SK-N-SH treated with all-trans-retinoic acid at 6 μM for 48 hours (cell line): ENCODE data around the gene BATF3.

ENCODE experiments used
- ARNTL ChIP-seq: fragments of 450-650 bp; formaldehyde crosslinking; IDR thresholded peaks from 2 replicates; pipeline ENCODE4 v1.5.0; 2020; ENCODE audit warnings: low read depth, mild to moderate bottlenecking, moderate library complexity, borderline replicate concordance
- BACH2 ChIP-seq: fragments of 250-450 bp; sonication (Bioruptor Pico); IDR thresholded peaks from 2 replicates; pipeline ENCODE4 v1.9.0; 2021; ENCODE audit warnings: mild to moderate bottlenecking, borderline replicate concordance
- CREB5 ChIP-seq: fragments of 250-450 bp; sonication (Bioruptor Pico); IDR thresholded peaks from 2 replicates; pipeline ENCODE4 v1.5.1; 2020; ENCODE audit warnings: low read depth, mild to moderate bottlenecking, moderate library complexity
- ESRRG ChIP-seq: fragments of 250-450 bp; sonication (Bioruptor Pico); IDR thresholded peaks from 2 replicates; pipeline ENCODE4 v1.6.1; 2021; ENCODE audit warnings: mild to moderate bottlenecking
- OSR1 ChIP-seq: fragments of 250-450 bp; sonication (Bioruptor Pico); IDR thresholded peaks from 2 replicates; pipeline ENCODE4 v1.8.0; 2022; ENCODE audit warnings: moderate library complexity, mild to moderate bottlenecking, inconsistent platforms
- PATZ1 ChIP-seq: fragments of 250-450 bp; sonication (Bioruptor Pico); IDR thresholded peaks from 2 replicates; pipeline ENCODE4 v1.8.0; 2020; ENCODE audit warnings: mild to moderate bottlenecking, moderate library complexity, borderline replicate concordance
- POU6F1 ChIP-seq: fragments of 250-450 bp; sonication (Bioruptor Pico); IDR thresholded peaks from 2 replicates; pipeline ENCODE4 v1.8.0; 2021; ENCODE audit warnings: low read depth, mild to moderate bottlenecking, moderate library complexity, borderline replicate concordance
- RARB ChIP-seq: fragments of 250-450 bp; sonication (Bioruptor Pico); IDR thresholded peaks from 2 replicates; pipeline ENCODE4 v1.8.0; 2021; ENCODE audit warnings: mild to moderate bottlenecking, moderate library complexity
- SNAI2 ChIP-seq: fragments of 250-450 bp; sonication (Bioruptor Pico); IDR thresholded peaks from 2 replicates; pipeline ENCODE4 v1.5.0; 2020; ENCODE audit warnings: mild to moderate bottlenecking, moderate library complexity
- TCF4 ChIP-seq: fragments of 250-450 bp; sonication (Bioruptor Pico); IDR thresholded peaks from 2 replicates; pipeline ENCODE4 v1.8.0; 2021; ENCODE audit warnings: mild to moderate bottlenecking, moderate library complexity, borderline replicate concordance
- ZC3H10 ChIP-seq: fragments of 250-450 bp; sonication (Bioruptor Pico); IDR thresholded peaks from 2 replicates; pipeline ENCODE4 v1.5.1; 2021; ENCODE audit warnings: mild to moderate bottlenecking, moderate library complexity
- ZFP30 ChIP-seq: fragments of 450-650 bp; formaldehyde crosslinking; IDR thresholded peaks from 2 replicates; pipeline ENCODE4 v1.5.0; 2022; ENCODE audit warnings: mild to moderate bottlenecking, moderate library complexity
- ZNF8 ChIP-seq: fragments of 450-650 bp; formaldehyde crosslinking; IDR thresholded peaks from 2 replicates; pipeline ENCODE4 v1.5.0; 2020; ENCODE audit warnings: mild to moderate bottlenecking, moderate library complexity

- TF ChIP-seq PATZ1 = no peak
- TF ChIP-seq RARB = no peak
- no peak for TF ChIP-seq ARNTL (CRISPR knock-in tag)
- TF ChIP-seq TCF4 = no peak
- no peak for TF ChIP-seq ZC3H10 (CRISPR knock-in tag)
- TF ChIP-seq ESRRG (CRISPR knock-in tag) = no peak
- no peak for TF ChIP-seq POU6F1
- no peak for TF ChIP-seq SNAI2 (CRISPR knock-in tag)
- no peak for TF ChIP-seq ZNF8 (CRISPR knock-in tag)
- no peak for TF ChIP-seq OSR1
- TF ChIP-seq BACH2 (CRISPR knock-in tag) = no peak
- no peak for TF ChIP-seq ZFP30 (CRISPR knock-in tag)
- no peak for TF ChIP-seq CREB5
Observed at GRCh38 chr1:212683357-212683722, 16.3 kb downstream of the BATF3 start.
